ENCODE measurements around the gene PTPRM.
"Not testable (repeated sequence)": the region's sequence is repeated elsewhere in the genome, so short reads cannot be mapped to it uniquely, and the experiment has no call there.

PTPRM gene

GRCh38 chr18:7946734-7947377 lies 379.7 kb downstream of the PTPRM start:
- Mint-ChIP-seq H3K9me3 (no peaks in the 10 kb centered on the region), H3K36me3 (ENCODE audit: low read depth) (no peaks in the 10 kb centered on the region), H3K27me3 (no peaks in the 10 kb centered on the region), H3K4me3 (no peak overlapping the region), H3K27ac (no peak overlapping the region), H3K4me1 (no peaks in the 10 kb centered on the region)
- DNase-seq (no peak), ATAC-seq (no peak)

- Mint-ChIP-seq H3K4me3 (no peak overlapping the region), H3K36me3 (ENCODE audit: low read depth) (no peaks in the 10 kb centered on the region), H3K27ac (no peak overlapping the region), H3K9me3 (no peaks in the 10 kb centered on the region), H3K4me1 (no peaks in the 10 kb centered on the region), H3K27me3 (no peaks in the 10 kb centered on the region)
- ATAC-seq (peak; percentile 78), DNase-seq (no peak)
Measured at GRCh38 chr18:7950380-7951136, 383.4 kb downstream of the PTPRM start.

- no peak overlapping the region for H3K4me3 Mint-ChIP-seq
- H3K36me3 Mint-ChIP-seq (ENCODE audit: low read depth), result no peaks in the 10 kb centered on the region
- no peaks in the 10 kb centered on the region for H3K27me3 Mint-ChIP-seq
- no peak for DNase-seq
- H3K4me1 Mint-ChIP-seq, result no peaks in the 10 kb centered on the region
- H3K27ac Mint-ChIP-seq, result no peak overlapping the region
- no peak for ATAC-seq
- no peaks in the 10 kb centered on the region for H3K9me3 Mint-ChIP-seq
Measured at GRCh38 chr18:7953095-7953958, 386.2 kb downstream of the PTPRM start.

GRCh38 chr18:7954238-7954637 lies 387.1 kb downstream of the PTPRM start:
- H3K4me3 Mint-ChIP-seq, result no peak overlapping the region
- no peaks in the 10 kb centered on the region for H3K27me3 Mint-ChIP-seq
- no peaks in the 10 kb centered on the region for H3K36me3 Mint-ChIP-seq (ENCODE audit: low read depth)
- no peak overlapping the region for H3K27ac Mint-ChIP-seq
- no peak for ATAC-seq
- DNase-seq, result no peak
- H3K4me1 Mint-ChIP-seq, result no peaks in the 10 kb centered on the region
- H3K9me3 Mint-ChIP-seq, result no peaks in the 10 kb centered on the region

GRCh38 chr18:7955175-7955574 lies 388.1 kb downstream of the PTPRM start:
- ATAC-seq, result no peak
- Mint-ChIP-seq H3K36me3 (ENCODE audit: low read depth) (no peaks in the 10 kb centered on the region), H3K9me3 (no peaks in the 10 kb centered on the region), H3K27me3 (no peaks in the 10 kb centered on the region), H3K4me3 (no peak overlapping the region), H3K4me1 (no peaks in the 10 kb centered on the region), H3K27ac (no peak overlapping the region)
- DNase-seq, result no peak

GRCh38 chr18:7957297-7957696 lies 390.2 kb downstream of the PTPRM start:
- DNase-seq (no peak), ATAC-seq (no peak)
- no peaks in the 10 kb centered on the region for H3K27me3 Mint-ChIP-seq
- no peak overlapping the region for H3K27ac Mint-ChIP-seq
- no peaks in the 10 kb centered on the region for H3K4me1 Mint-ChIP-seq
- H3K36me3 Mint-ChIP-seq (ENCODE audit: low read depth), result no peaks in the 10 kb centered on the region
- H3K4me3 Mint-ChIP-seq, result no peak overlapping the region
- no peaks in the 10 kb centered on the region for H3K9me3 Mint-ChIP-seq

- no peaks in the 10 kb centered on the region for H3K4me1 Mint-ChIP-seq
- H3K9me3 Mint-ChIP-seq, result no peaks in the 10 kb centered on the region
- H3K27ac Mint-ChIP-seq, result no peak overlapping the region
- H3K36me3 Mint-ChIP-seq (ENCODE audit: low read depth), result no peaks in the 10 kb centered on the region
- no peaks in the 10 kb centered on the region for H3K27me3 Mint-ChIP-seq
- DNase-seq (no peak), ATAC-seq (no peak)
- peak overlapping the region; percentile 7 for H3K4me3 Mint-ChIP-seq
Measured at GRCh38 chr18:7958081-7958896, 391.2 kb downstream of the PTPRM start.

- Mint-ChIP-seq H3K27ac (no peak overlapping the region), H3K9me3 (no peaks in the 10 kb centered on the region), H3K27me3 (no peaks in the 10 kb centered on the region), H3K36me3 (ENCODE audit: low read depth) (no peaks in the 10 kb centered on the region), H3K4me3 (no peak overlapping the region), H3K4me1 (no peaks in the 10 kb centered on the region)
- ATAC-seq (no peak), DNase-seq (no peak)
Measured at GRCh38 chr18:7958897-7959146, 391.7 kb downstream of the PTPRM start.

- not testable (repeated sequence) for H3K36me3 Mint-ChIP-seq (ENCODE audit: low read depth); DNase-seq; ATAC-seq; H3K4me1 Mint-ChIP-seq; H3K9me3 Mint-ChIP-seq; H3K4me3 Mint-ChIP-seq; H3K27me3 Mint-ChIP-seq; H3K27ac Mint-ChIP-seq
Measured at GRCh38 chr18:7966682-7967081, 399.6 kb downstream of the PTPRM start.

GRCh38 chr18:7974200-7974874 lies 407.2 kb downstream of the PTPRM start:
- H3K4me3 Mint-ChIP-seq, result no peak overlapping the region
- H3K27ac Mint-ChIP-seq, result no peak overlapping the region
- H3K9me3 Mint-ChIP-seq, result no peaks in the 10 kb centered on the region
- H3K36me3 Mint-ChIP-seq (ENCODE audit: low read depth), result no peaks in the 10 kb centered on the region
- H3K4me1 Mint-ChIP-seq, result no peaks in the 10 kb centered on the region
- DNase-seq (no peak), ATAC-seq (no peak)
- no peaks in the 10 kb centered on the region for H3K27me3 Mint-ChIP-seq

GRCh38 chr18:7977897-7978296 lies 410.8 kb downstream of the PTPRM start:
- Mint-ChIP-seq H3K9me3 (peaks cover 4% of the 10 kb centered on the region), H3K36me3 (ENCODE audit: low read depth) (no peaks in the 10 kb centered on the region), H3K4me3 (no peak overlapping the region), H3K27me3 (no peaks in the 10 kb centered on the region), H3K4me1 (no peaks in the 10 kb centered on the region), H3K27ac (no peak overlapping the region)
- no peak for DNase-seq
- no peak for ATAC-seq

GRCh38 chr18:7978834-7979233 lies 411.7 kb downstream of the PTPRM start:
- Mint-ChIP-seq H3K9me3 (peaks cover 4% of the 10 kb centered on the region), H3K27me3 (no peaks in the 10 kb centered on the region), H3K36me3 (ENCODE audit: low read depth) (no peaks in the 10 kb centered on the region), H3K27ac (no peak overlapping the region), H3K4me3 (no peak overlapping the region), H3K4me1 (no peaks in the 10 kb centered on the region)
- ATAC-seq (no peak), DNase-seq (no peak)

GRCh38 chr18:7979714-7980113 lies 412.6 kb downstream of the PTPRM start:
- H3K4me1 Mint-ChIP-seq, result no peaks in the 10 kb centered on the region

GRCh38 chr18:7980136-7980535 lies 413.0 kb downstream of the PTPRM start:
- H3K9me3 Mint-ChIP-seq, result peaks cover 4% of the 10 kb centered on the region
- H3K36me3 Mint-ChIP-seq (ENCODE audit: low read depth), result no peaks in the 10 kb centered on the region
- no peak overlapping the region for H3K27ac Mint-ChIP-seq
- ATAC-seq, result no peak
- no peak for DNase-seq
- H3K4me3 Mint-ChIP-seq, result no peak overlapping the region
- H3K27me3 Mint-ChIP-seq, result no peaks in the 10 kb centered on the region
- H3K4me1 Mint-ChIP-seq, result no peaks in the 10 kb centered on the region

More at GRCh38 chr18:7979714-7980113, 412.6 kb downstream of the PTPRM start:
- Mint-ChIP-seq H3K9me3 (peaks cover 4% of the 10 kb centered on the region), H3K36me3 (ENCODE audit: low read depth) (no peaks in the 10 kb centered on the region), H3K27me3 (no peaks in the 10 kb centered on the region), H3K4me3 (no peak overlapping the region), H3K27ac (no peak overlapping the region)
- ATAC-seq (no peak), DNase-seq (no peak)

Measured in activated naive CD8-positive, alpha-beta T cell treated with anti-CD3 and anti-CD28 coated beads, Interleukin-2, amount 50 U/mL, for 24 hours (primary cell).